GOT3 (cell line): ENCODE data around the gene CAPNS1.

ENCODE experiments used
- DNase-seq: peaks from one replicate; lab custom pipeline; 2025; ENCODE audit warnings: mixed read lengths; lab: John Stamatoyannopoulos, UW

Gene CAPNS1

DNA sequence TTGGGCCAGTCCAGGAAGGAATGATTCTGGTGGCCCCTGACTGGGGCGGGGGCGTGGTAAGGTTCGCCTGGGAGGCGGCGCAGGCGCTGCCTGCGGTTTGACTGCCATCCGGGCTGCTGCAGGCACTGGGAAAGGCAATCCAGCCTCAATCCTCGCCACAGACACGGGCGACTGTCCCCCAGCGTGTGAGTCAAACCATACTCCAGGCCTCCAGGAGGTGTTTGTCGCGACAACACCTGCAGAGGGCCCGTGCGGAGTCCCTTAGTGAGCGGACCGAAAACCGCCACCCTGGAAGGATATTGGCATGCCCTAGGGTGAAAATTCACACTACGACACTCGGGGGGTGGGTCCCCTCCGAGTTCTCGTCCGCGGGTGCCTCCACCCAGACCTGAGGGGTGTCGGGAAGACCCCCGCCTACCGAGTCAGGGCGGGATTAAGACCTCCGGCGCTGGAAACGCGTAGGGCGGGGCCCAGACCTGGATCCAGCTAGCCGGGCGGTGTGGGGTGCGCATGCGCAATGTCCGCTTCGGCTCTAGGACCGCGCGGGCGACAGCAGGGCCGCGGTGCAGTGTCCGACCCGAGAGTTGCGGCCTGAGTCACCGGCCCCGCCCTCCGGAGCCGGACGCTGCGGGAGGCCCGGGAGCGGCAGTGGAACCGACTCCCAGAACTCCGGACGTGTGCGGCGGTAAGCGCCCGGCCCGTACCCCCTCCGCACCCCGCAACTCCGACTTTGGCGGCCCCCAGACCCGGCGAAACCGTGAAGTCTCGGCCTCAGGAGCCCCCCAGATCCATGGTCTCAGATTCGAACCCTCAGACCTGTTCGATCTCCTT, at the start of gene CAPNS1:
CAPNS1 (plus strand) TSS at position 594 of the 831 bp plus-strand sequence. CDS start 946 bp downstream, outside the sequence.
- DNase-seq, result peak; percentile 88

DNA sequence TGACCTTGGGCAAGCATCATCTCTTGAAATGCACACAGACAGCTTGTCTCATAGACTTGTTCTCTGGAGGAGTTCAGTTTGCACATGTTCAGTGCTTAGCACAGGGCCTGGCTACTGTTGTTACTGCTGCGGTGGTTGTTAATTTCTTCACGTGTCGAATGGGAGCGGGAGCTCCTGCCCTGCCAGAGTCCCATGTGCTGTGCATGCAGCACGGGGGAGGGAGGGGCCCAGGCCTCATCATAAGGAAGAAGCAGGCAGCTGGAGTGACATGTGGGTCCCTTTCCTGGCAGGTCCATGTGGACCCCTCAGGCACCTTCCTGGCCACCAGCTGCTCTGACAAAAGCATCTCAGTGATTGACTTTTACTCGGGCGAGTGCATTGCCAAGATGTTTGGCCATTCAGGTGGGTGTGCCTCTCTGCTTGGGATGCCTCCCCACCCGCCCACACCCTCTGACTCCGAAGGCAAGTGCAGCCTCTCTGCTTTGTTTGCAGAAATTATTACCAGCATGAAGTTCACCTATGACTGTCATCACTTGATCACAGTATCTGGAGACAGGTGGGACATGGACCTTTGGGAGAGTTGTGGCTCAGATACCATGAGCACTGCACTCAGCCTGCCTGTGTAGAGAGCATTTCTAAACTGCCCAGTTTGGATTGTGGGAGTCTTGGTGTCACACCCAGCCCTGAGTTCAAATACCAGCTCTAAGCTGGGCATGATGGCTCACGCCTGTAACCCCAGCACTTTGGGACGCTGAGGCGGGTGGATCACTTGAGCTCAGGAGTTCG, 48.8 kb upstream of the CAPNS1 start:
- no peak for DNase-seq

DNA sequence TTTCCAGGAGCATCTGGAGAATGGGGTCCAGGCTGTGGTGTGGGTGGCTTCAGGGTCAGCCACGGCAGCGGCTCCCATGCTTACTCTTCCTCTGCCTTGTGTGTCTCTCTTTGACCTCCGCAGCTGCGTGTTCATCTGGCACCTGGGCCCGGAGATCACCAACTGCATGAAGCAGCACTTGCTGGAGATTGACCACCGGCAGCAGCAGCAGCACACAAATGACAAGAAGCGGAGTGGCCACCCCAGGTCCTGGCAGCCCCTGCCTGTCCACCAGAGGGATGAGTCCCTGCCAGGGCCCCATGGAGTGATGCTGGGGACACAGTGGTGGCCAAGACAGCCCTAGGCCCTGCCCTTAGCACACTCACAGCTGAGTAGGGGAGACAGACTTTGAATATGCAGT, 47.3 kb upstream of the CAPNS1 start:
- DNase-seq, result no peak

DNA sequence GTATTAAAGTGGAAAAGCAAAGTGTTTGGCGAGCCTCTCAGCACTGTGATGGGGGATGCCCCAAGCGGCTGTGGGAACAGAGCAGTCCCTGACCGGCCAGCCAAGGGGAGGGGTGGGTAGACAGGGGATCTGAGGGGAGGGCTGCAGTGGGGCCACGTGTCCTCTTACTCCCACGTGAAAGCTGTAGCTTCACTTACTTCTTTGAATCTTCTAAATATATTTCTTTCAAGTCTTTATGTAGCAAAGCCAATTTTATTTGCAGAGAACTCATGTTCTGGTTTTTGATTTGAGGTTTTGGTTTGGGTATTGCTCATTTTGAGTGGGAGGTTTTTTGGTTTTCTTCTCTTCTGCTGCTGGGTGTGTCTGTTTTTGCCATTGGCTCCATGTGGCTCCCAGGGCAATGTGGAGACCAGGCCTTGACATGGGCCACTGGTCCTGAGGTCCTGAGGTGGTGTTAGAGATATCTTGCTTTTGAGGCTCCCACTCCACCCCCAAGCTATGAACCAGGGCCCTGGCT, 46.7 kb upstream of the CAPNS1 start:
- DNase-seq, result no peak

DNA sequence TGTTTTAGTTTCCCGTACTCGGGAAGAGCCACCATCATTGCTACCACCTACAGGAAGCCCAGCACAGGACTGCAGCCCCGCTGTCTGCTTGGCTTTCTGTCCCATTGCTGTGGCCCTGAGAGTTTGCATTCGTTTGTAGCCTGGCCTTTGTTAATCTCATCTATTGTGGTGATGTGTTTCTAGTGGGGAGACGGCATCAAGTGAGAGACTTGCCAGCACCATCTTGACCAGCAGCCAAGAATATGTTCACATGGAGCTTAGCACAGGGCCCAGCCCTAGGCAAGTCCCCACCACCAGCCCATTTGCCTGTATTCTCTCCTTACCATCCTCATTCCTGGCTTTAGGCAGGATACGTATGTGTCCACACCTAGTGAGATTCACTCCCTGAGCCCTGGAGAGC, 46.2 kb upstream of the CAPNS1 start:
- no peak for DNase-seq

DNA sequence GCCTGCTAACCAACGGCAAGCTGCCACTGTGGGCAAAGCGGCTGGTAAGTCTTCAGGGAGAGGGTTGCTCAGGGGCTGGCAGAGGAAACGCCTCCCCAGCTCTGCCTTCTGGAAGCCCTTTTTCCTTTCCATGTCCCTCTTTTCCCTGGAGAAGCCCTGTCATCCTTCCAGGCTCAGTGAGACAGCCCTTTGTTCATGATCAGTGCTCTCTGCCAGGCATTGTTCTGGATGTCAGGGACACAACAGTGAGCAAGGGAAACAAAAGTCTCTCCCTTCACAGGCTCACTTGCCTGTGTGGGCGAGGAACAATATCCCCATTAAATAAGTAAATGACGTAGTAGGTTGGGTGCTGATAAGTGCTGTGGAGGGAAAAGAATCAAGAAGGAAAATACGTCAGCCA, 42.8 kb upstream of the CAPNS1 start:
- DNase-seq, result no peak

DNA sequence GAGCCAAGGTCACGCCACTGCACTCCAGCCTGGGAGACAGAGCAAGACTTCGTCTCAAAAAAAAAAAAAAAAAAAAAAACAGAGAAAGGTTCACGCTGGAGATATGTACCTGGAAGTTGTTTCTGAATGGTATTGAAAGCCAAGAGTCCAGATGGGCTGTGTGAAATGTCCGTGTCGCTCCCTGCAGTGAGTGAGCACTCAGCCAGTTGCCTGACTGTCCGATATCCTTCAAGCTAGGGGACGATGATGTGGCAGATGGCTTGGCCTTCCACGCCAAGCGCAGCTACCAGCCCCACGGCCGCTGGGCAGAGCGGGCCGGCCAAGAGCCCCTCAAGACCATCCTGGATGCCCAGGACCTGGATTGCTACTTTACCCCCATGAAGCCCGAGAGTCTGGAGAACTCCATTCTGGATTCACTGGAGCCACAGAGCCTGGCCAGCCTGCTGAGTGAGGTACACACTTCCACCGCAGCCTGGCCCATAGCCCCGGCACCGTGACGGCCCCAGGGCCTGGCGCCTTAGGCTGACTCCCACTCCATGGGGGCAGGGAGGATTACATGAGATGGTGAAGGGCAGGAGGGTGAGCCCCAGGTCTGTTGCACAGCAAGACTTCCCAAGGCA, 40.6 kb upstream of the CAPNS1 start:
- no peak for DNase-seq

DNA sequence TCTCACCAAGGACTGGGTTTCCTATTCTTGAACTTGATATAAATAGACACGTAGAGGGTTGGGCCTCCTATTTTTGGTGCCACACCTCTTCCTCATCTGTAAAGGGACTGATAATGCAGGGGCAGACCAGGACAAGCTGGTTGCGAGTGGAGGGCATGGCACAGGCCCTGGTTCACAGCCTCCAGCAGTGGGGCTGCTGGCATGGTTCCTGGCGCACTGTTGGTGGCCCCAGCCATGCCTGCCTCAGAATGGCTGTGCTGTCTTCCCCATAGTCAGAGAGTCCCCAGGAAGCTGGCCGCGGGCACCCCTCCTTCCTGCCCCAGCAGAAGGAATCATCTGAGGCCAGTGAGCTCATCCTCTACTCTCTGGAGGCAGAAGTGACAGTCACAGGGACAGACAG, 39.4 kb upstream of the CAPNS1 start:
- DNase-seq, result no peak

DNA sequence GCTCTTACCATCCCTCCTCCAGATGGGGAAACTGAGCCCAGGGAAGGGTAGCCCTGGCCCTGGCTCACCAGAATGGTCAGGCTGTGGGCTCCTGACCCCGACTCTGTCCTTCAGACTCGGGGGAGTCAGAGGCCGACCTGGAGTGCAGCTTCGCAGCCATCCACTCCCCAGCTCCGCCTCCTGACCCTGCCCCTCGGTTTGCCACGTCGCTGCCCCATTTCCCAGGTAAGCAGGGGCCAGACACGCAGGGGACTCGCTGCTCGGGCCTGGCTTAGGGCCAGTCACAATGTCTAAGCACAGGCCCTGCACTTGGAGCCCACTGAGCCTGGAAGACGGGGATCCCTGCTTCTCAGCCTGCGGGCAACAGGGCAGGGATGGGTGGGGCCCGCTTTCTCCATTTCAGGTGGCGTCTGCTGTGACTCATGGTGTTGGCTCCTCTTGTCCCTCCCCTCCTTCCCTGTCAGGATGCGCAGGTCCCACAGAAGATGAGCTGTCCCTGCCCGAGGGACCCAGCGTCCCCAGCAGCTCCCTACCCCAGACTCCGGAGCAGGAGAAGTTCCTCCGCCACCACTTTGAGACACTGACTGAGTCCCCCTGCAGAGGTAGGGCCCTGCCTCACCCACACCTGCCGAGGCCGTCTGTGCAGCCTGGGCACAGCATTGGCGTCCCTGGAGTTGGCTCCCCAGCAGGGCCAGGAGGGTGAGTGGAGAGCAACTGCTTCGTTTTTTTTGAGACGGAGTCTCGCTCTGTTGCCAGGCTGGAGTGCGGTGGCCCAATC, 38.1 kb upstream of the CAPNS1 start:
- no peak for DNase-seq

DNA sequence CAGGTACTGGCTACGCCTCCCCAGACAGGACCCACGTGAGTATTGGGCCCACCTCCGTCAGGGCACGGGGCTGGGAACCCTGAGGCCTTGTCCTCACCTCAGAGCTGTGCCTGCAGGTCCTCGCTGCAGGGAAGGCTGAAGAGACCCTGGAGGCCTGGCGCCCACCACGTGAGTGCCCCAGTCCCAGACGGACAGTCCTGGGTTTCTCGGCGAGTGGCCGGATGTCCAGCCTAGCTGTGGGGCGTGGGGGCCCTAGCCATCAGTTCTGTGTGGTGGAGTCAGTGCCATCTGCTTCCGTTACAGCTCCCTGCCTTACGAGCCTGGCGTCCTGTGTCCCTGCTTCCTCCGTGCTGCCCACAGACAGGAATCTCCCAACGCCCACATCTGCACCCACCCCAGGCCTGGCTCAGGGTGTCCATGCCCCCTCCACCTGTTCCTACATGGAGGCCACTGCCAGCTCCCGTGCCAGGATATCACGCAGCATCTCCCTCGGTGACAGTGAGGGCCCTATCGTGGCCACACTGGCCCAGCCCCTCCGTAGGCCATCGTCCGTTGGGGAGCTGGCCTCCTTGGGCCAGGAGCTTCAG, 36.7 kb upstream of the CAPNS1 start:
- DNase-seq, result no peak

DNA sequence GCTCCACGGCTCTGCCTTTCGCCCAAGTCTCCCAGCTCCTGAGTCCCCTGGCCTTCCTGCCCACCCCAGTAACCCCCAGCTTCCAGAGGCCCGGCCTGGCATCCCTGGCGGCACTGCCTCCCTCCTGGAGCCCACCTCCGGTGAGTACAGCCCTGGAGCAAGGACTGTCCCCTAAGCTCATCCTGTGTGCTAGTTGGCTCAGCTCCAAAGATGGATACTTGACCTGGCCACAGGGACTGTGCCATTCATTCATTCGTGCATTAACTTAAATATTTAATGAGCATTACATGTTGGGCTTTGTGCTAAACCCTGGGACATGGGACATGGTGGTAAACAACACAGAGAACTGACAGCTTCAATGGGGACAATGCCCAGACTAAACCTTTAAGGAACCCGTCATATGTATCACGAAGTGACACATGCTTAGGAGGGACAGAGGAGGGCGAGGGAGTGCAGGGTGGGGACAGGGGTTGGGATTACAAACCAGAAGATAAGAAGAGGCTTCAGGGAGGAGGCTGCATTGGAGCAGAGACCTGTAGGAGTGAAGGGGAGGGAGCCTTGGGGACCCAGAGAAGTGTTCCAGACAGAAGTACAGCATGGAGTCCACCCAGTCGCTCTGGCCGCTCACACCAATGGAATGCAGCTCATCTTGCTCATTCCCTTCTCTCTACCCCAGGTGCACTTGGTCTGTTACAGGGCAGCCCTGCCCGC, 35.9 kb upstream of the CAPNS1 start:
- DNase-seq, result no peak

DNA sequence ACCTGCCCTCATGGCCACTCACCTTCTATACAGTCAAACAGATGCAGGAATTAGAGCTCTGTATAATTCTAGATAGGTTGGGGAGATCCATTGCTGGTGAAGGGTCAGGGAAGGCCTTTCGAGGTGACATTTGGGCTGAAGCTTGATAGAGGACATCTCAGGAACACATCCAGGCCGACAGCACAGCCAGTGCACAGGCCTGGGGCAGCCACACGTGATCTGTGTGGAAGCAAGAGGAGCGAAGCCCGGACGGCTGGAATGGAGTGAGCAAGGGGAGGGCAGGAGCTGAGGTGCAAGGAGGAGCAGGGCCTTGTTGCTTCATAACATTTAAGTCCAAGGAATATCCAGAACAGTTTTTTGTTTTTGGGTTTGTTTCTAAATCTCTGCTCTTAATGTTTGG, 33.4 kb upstream of the CAPNS1 start:
- no peak for DNase-seq

DNA sequence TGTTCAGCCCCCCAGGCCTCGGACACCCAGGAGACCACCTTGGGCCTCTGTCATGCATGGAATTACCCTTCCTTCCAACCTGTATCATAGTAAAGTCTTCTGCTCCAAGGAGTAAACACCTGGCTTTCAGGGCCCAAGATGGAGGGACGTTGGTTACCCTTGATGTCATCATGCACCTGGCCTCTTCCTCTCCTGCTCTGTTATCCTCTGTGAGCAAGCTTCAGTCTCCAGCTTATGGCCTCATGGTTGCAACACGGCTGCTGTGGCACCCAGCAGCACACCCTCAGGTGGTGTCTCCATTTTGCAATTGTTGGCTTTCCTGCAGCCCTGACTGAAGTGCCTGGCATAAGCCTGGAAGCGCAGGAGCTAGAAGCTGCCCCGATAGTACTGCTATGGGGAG, 32.9 kb upstream of the CAPNS1 start:
- no peak for DNase-seq

DNA sequence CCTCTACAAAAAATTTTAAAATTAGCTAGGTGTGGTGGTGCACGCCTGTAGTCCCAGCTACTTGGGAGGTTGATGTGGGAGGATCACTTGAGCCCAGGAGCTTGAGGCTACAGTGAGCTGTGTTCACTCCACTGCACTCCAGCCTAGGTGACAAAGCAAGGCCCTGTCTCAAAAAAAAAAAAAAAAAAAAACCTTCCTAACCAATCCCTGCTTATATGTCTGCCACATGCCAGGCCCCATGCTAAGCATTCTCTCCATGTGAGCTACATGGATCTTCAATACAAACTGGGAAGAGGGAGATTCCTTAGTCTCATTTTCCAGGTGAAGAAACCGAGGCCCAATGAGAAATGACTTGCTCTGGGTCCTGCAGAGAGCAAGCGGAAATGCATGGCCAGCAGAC, 31.2 kb upstream of the CAPNS1 start:
- no peak for DNase-seq

DNA sequence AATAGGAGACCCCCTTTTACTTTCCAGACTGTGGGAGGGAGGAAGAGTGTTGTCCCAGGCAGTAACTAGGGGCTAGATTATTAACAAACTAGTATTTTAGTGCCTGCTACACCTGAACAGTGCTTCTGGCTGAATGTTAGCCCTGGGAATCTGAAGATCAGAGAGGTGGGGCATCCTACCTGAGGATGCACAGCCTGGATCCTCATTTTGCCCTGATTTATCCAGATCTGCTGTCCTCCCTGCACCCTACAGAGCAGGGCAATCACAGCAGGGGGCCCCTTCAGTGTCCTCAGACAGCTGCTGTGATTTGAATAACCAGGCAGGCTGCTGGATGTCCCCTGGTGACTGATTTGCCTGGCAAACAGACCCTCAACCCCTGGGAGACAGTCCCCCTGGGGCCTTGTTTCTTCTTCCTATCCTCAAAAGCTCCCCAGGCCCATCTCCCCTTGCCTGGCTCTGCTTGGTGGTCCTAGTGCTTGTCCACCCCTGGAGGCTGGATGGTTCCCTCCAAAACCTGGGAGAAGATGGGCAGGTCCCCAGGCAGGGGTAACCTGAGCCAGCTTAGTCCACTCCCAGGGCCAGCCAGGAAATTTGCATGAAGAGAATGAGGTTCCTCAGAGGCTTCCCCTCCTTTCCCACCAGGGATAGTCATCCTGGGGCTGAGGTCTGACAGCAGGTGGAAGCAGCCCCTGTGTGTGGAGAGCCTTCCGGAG, 29.2 kb upstream of the CAPNS1 start, which contains the start of gene OVOL3:
OVOL3 (plus strand) TSS at position 657 of the 713 bp plus-strand sequence. CDS start 60 bp downstream, outside the sequence.
- no peak for DNase-seq

DNA sequence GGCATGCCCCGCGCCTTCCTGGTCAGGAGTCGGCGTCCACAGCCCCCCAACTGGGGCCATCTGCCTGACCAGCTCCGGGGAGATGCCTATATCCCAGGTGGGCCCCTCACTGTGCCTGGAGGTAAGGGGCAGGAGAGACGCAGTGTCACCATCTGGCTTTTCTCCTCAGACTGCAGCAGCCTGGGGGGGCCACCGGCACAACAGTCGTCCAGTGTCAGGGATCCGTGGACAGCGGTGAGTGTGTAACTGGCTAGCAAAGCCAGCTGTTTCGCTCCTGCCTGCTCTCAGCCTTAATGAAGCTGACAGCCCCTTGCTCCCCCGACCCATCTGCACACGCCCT, 28.7 kb upstream of the CAPNS1 start:
- no peak for DNase-seq

DNA sequence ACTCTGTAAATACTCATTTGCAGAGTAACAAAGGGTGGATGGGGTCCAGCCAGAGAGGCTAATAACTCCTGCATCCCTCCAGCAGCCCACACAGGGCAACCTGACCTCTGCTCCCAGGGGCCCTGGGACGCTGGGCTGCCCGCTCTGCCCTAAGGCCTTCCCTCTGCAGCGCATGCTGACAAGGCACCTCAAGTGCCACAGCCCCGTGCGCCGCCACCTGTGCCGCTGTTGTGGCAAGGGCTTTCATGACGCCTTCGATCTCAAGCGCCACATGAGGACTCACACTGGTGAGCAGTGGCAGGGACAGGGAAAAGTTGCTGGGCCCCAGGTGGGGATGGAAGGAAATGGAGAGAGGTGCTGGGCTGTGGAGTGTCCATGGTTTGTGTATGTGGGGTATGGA, 27.2 kb upstream of the CAPNS1 start:
- DNase-seq, result no peak

DNA sequence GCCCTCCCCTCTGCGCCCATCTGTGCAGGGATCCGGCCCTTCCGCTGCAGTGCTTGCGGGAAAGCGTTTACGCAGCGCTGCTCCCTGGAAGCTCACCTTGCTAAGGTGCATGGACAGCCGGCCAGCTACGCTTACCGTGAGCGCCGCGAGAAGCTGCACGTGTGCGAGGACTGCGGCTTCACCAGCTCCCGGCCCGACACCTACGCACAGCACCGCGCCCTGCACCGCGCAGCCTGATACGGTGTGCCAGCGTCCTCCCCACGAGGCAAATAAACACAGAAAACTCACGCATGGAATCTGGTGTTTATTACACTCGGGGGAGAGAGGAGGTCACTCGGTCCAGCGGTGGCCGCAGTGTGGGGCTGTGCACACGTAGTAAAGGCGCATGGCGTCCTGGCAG, 26.4 kb upstream of the CAPNS1 start:
- no peak for DNase-seq

DNA sequence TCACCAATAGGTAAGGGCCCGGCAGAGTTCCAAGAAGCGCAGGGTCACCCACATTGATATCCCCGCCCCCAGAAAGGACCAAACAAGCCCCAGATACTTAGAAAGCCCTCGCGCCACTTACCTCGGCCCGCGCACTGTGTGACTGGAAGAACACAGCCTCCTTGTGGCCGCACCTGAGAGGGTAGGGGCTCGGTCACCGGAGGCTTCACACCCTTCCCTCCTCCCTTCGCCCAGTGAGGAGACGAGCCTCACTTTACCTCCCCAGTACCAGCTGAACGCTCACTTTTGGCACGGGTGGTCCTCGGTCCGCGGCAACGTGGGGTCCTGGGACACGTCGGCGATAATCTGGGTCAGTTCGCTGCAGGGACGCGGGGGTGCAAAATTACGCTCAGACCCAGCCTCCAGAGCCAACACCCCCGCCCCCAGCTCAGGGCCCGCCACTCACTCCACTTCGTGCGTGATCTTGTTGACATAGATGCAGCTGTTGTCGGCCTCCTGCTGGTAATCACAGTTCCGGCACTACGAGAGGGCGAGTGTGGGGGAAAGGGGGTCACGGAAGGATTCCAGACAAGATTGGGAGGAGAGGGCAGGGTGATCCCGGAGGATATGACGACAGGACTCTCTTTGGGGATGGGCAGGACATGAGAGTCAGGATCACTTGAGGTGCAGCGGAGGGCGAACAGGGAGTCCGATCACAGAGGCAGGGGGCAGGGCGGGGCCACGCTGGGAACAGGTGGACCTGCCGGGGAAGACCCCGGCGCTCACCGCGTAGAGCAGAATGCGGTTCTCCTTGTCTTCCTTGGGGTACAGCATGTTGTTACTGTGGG, 25.8 kb upstream of the CAPNS1 start:
- DNase-seq, result no peak
